SU-DHL-6 (cell line): Measurements from ENCODE around the gene CALHM3.

Source experiments
- H2AFZ ChIP-seq: fragments of 200-600 bp; sonication (generic); 2 replicates; pipeline ENCODE4 v1.6.1; 2014; ENCODE audit warnings: low read depth, mild to moderate bottlenecking, moderate library complexity, mixed read lengths, antibody characterized with exemption, low read length; ENCODE audit not compliant: severe bottlenecking
- H3F3A ChIP-seq: fragments of 200-600 bp; shearing (Covaris generic); 2 replicates; pipeline ENCODE4 v1.6.0; 2016; ENCODE audit warnings: antibody characterized with exemption, mild to moderate bottlenecking; ENCODE audit not compliant: insufficient read depth
- H3K27ac ChIP-seq: fragments of 200-600 bp; sonication (generic); 2 replicates; pipeline ENCODE4 v1.5.1; 2016; ENCODE audit warnings: low read depth, mild to moderate bottlenecking, low read length, moderate library complexity, mixed read lengths
- H3K27me3 ChIP-seq: fragments of 200-600 bp; sonication (generic), shearing (Covaris generic); 2 replicates; pipeline ENCODE4 v1.6.0; 2014; ENCODE audit warnings: mild to moderate bottlenecking, low read length
- H3K36me3 ChIP-seq: fragments of 200-600 bp; sonication (generic); 2 replicates; pipeline ENCODE4 v1.6.1; 2014; ENCODE audit warnings: mild to moderate bottlenecking, low read length, mixed read lengths
- H3K4me2 ChIP-seq: fragments of 300-600, 200-600 bp; shearing (Covaris generic), sonication (generic); 2 replicates; pipeline ENCODE4 v1.6.0; 2014; ENCODE audit warnings: low read length, low read depth, mild to moderate bottlenecking; ENCODE audit not compliant: poor library complexity, severe bottlenecking
- H3K4me3 ChIP-seq: fragments of 200-600 bp; sonication (generic); 2 replicates; pipeline ENCODE4 v1.5.1; 2014; ENCODE audit warnings: antibody characterized with exemption, low read length, mild to moderate bottlenecking, mixed read lengths; ENCODE audit not compliant: insufficient read depth, poor library complexity, severe bottlenecking
- H3K79me2 ChIP-seq: fragments of 200-600 bp; sonication (generic); 2 replicates; pipeline ENCODE4 v1.6.1; 2014; ENCODE audit warnings: mild to moderate bottlenecking, low read length, moderate library complexity; ENCODE audit not compliant: insufficient read depth
- H3K9ac ChIP-seq: fragments of 200-600 bp; sonication (generic); 2 replicates; pipeline ENCODE4 v1.7.0; 2014; ENCODE audit warnings: mild to moderate bottlenecking, low read length
- H3K9me2 ChIP-seq: fragments of 200-600 bp; sonication (generic); replicated peaks from 2 replicates; pipeline ENCODE4 v1.6.1; 2014; ENCODE audit warnings: low read length; ENCODE audit not compliant: insufficient read depth
- H3K9me3 ChIP-seq: fragments of 200-600 bp; sonication (generic); 2 replicates; pipeline ENCODE4 v1.6.1; 2014; ENCODE audit warnings: low read length, mixed read lengths; ENCODE audit not compliant: insufficient read depth
- H4K20me1 ChIP-seq: fragments of 200-600 bp; sonication (generic); 2 replicates; pipeline ENCODE4 v1.6.1; 2014; ENCODE audit warnings: low read depth, mild to moderate bottlenecking, antibody characterized with exemption, low read length, moderate library complexity, mixed read lengths
- EZH2phosphoT487 ChIP-seq: fragments of 200-600 bp; sonication (generic), shearing (Covaris generic); conservative IDR thresholded peaks from 2 replicates; pipeline ENCODE4 v1.6.1; 2018; ENCODE audit warnings: mild to moderate bottlenecking, antibody characterized with exemption, low read length, moderate library complexity, mixed read lengths
- TF ChIP-seq, protein P1 (sequence below): fragments of 200-600 bp; sonication (generic); IDR thresholded peaks from one replicate; pipeline ENCODE4 v1.5.1; 2017; ENCODE audit warnings: antibody characterized with exemption, mild to moderate bottlenecking, low read length, moderate library complexity; ENCODE audit not compliant: insufficient read depth, poor library complexity, severe bottlenecking

CALHM3 gene

GRCh38 chr10:103499881-103500280, 20.8 kb upstream of the CALHM3 start:
- H3K27ac ChIP-seq, result no peak overlapping the region

GRCh38 chr10:103498936-103499638, 20.0 kb upstream of the CALHM3 start:
- Histone ChIP-seq H3K4me2 (no peak overlapping the region), H3K27me3 (no peaks in the 10 kb centered on the region), H4K20me1 (no peaks in the 10 kb centered on the region), H3K9me3 (no peaks in the 10 kb centered on the region), H3K9ac (no peak overlapping the region), H3K9me2 (no peaks in the 10 kb centered on the region), H3F3A (no peaks in the 10 kb centered on the region), H3K79me2 (no peaks in the 10 kb centered on the region), H3K36me3 (no peaks in the 10 kb centered on the region), H3K4me3 (no peak overlapping the region), H2AFZ (no peak overlapping the region), H3K27ac (no peak overlapping the region)
- no peak for TF ChIP-seq EZH2phosphoT487
- TF ChIP-seq, protein P1, sequence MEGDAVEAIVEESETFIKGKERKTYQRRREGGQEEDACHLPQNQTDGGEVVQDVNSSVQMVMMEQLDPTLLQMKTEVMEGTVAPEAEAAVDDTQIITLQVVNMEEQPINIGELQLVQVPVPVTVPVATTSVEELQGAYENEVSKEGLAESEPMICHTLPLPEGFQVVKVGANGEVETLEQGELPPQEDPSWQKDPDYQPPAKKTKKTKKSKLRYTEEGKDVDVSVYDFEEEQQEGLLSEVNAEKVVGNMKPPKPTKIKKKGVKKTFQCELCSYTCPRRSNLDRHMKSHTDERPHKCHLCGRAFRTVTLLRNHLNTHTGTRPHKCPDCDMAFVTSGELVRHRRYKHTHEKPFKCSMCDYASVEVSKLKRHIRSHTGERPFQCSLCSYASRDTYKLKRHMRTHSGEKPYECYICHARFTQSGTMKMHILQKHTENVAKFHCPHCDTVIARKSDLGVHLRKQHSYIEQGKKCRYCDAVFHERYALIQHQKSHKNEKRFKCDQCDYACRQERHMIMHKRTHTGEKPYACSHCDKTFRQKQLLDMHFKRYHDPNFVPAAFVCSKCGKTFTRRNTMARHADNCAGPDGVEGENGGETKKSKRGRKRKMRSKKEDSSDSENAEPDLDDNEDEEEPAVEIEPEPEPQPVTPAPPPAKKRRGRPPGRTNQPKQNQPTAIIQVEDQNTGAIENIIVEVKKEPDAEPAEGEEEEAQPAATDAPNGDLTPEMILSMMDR, result no peak

More at GRCh38 chr10:103499881-103500280, 20.8 kb upstream of the CALHM3 start:
- no peak overlapping the region for H3K4me3 ChIP-seq
- no peaks in the 10 kb centered on the region for H3K79me2 ChIP-seq
- H3K27me3 ChIP-seq, result no peaks in the 10 kb centered on the region
- TF ChIP-seq, protein P1, result no peak
- TF ChIP-seq EZH2phosphoT487, result no peak
- no peaks in the 10 kb centered on the region for H3K9me2 ChIP-seq
- H3K4me2 ChIP-seq, result no peak overlapping the region
- no peaks in the 10 kb centered on the region for H3F3A ChIP-seq
- H3K36me3 ChIP-seq, result no peaks in the 10 kb centered on the region
- no peaks in the 10 kb centered on the region for H3K9me3 ChIP-seq
- no peak overlapping the region for H3K9ac ChIP-seq
- H4K20me1 ChIP-seq, result no peaks in the 10 kb centered on the region
- no peak overlapping the region for H2AFZ ChIP-seq

DNA sequence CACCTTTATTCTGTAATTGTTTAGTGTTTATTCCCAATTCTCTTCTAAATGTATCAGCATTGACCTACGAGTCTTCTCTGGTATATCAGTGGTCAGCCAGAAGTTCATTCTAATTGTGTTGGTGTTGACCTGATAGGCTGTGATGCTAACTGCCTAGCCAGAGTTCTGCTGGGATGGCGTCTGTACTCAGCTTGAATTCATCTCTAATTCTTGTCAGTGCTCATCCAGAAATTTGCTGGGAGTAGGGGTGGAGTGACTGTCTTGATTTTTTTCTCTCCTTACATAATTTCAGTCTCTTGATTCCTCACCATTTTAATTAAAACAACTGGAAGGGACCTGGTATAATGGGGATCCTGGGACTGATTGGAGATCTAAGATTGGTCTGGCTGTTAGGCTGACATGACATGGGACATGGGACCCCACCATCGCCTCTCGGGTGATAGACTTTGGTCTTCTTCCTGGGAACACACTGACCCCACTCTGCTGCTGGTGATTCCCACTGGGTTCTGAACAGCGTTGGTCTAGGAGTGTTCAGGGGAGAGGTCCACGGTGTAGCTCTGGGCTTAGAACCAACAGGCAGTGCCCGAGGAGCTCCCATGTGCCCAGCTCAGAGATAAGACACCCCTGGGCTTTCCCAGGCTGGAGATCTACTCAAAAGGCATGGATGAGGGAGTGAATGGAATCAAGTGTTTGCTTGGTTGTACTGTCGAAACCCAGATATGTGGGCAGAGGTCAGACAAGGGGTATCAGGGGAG, 18.3 kb upstream of the CALHM3 start:
- H3K4me3 ChIP-seq, result no peak overlapping the region
- H3K9me2 ChIP-seq, result no peaks in the 10 kb centered on the region
- H3K27ac ChIP-seq, result no peak overlapping the region
- no peak overlapping the region for H3K9ac ChIP-seq
- no peak overlapping the region for H3K4me2 ChIP-seq
- TF ChIP-seq, protein P1, result no peak
- TF ChIP-seq EZH2phosphoT487, result no peak
- no peaks in the 10 kb centered on the region for H3K79me2 ChIP-seq
- no peaks in the 10 kb centered on the region for H3K9me3 ChIP-seq
- H3F3A ChIP-seq, result no peaks in the 10 kb centered on the region
- H3K36me3 ChIP-seq, result no peaks in the 10 kb centered on the region
- H2AFZ ChIP-seq, result no peak overlapping the region
- H4K20me1 ChIP-seq, result no peaks in the 10 kb centered on the region
- no peaks in the 10 kb centered on the region for H3K27me3 ChIP-seq
